HuH-7.5 (cell line): ENCODE data around the gene RTL5.
"Not testable (repeated sequence)": the region's sequence is repeated elsewhere in the genome, so short reads cannot be mapped to it uniquely, and the experiment has no call there.

Experiments used
- DNase-seq: peaks from one replicate; pipeline ENCODE4 v3.0.0; 2011; ENCODE audit warnings: low spot score

The RTL5 gene

DNA sequence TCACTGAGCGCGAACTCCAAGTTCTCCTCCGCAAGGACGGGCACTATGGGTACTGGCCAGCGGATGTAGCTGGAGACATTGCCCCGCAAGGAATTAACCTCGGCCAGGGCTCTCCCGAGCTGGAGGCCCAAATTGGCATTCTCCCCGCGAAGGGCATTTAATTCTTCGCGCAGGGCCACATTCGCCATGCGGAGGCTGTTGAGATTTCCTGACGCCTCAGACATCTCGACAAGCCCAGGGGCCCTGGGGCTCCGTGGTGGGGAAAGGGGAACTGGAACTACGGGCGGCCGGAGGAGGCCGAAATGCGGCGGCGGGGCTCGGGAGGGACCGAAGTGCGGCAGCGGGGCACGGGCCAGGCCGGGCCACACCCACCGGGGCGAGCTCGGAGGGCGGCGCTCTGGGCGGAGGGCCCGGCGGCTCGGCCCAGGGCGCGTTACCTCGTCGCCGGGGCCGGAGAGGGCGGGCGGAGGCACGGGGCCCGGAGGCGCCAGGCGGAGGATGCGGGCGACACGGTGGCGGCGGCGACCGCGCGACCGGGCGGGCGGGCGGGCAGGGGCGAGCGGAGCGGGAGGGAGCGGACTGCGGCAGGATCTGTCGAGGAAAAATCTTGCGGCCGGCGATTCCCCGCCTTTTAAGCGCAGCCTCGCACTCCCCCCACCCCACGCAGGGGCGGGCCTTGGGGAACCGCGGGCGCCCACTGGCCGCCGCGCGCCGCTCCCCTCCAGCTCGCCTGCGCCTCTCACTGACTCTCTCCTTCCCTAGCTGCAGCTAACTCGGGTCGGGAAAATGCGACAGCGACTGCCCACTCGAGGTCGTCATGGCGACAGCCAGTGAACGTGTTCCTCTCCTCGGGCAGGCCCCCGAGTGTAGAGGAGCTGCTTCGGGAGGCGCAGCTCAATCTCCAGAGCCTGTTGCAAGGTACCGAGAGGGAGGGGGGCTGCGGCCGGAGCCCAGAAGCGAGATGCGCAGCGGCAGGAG lies at the start of gene RTL5:
TSS of gene RTL5 (minus strand) at position 599 of the 978 bp plus-strand sequence.
- DNase-seq, result no peak

DNA sequence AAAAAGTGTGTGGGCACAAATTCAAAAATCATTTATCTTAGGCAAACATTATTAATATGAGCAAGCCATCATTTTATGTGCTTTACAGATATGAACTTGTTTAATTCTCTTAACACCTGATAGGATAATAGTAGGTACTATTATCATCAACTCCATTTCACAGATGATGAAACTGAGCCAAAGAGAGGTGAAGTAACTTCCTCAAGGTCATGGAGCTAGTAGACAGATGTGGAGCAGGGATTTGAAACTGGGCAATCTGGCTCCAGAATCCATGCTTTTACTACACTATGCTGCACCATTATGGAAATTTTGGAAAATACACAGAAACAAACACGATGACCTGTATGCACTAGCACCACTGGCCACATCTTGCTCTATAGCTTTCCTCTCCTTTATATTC lies 48.8 kb upstream of the RTL5 start:
- no peak for DNase-seq

DNA sequence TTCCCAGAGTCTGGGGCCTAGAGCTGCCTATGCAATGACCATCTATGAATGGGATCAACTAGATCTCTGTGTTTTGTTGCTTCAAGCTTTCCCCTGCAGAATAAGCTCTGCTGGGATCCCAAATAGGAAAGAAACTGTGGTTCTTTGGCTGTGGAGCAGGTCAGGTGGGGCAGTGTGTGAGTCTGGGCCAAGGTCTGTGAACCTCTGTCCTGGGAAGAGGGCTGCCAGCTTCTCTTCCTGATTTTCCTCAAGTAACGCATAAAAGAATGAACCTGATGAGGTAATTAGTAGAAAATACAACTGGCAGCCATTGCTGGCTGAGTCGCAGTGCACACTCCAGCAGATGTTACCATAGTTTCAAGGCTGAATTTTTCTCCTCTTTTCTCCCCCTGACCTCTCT lies 45.3 kb upstream of the RTL5 start:
- no peak for DNase-seq

DNA sequence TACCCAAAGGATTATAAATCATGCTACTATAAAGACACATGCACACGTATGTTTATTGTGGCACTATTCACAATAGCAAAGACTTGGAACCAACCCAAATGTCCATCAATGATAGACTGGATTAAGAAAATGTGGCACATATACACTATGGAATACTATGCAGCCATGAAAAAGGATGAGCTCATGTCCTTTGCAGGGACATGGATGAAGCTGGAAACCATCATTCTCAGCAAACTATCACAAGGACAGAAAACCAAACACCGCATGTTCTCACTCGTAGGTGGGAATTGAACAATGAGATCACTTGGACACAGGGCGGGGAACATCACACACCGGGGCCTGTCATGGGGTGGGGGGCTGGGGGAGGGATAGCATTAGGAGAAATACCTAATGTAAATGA lies 44.6 kb upstream of the RTL5 start:
- not testable (repeated sequence) for DNase-seq

DNA sequence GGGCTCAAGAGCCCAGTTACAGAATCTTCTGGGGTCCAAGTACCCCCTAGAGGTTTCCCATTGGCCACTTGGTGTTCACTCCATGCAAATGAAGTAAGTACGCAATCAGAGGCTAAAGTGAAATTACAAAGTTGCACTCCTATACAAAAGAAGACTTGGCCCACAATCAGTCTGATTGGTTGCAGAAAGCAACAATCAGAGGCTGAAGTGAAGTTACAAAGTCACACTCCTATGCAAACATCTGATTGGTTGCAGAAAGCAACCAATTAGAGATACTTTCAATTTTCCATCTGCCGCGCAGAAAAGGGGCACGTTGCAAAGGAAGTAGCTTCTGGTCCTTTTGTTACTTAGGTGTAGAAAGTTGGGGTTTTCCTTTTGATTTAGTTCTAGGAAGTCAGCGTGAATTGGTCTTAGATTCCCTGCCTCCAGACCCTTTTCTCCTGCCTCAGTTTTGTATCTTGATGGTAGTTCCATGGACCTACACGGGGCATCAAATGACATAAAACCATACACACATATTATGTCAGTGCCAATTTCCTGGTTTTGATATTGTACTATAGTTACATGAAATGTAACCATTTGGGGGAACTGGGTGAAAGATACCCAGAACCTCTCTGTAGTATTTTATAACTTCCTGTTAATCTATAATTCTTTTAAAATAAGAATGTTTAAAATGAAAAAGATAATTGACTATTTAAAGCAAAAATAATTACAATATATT lies 37.5 kb upstream of the RTL5 start:
- DNase-seq, result no peak

DNA sequence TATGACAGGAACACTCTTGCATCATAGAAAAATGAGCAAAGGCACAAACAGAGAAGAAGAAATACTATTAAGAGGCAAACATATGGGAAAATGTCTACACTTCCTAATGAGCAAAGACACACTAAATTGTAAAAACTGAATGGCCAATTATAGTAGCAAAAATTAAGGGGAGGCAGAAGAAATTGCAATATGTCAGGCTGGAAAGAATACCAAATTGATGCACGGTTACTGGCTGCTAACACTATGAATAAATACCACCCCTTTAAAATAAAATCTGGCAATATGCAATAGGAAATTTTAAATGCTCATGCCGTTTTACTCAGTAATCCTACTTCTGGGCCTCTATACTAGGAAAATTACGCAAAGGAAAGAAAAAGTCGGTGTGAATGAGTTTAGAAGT lies 33.8 kb upstream of the RTL5 start:
- no peak for DNase-seq

DNA sequence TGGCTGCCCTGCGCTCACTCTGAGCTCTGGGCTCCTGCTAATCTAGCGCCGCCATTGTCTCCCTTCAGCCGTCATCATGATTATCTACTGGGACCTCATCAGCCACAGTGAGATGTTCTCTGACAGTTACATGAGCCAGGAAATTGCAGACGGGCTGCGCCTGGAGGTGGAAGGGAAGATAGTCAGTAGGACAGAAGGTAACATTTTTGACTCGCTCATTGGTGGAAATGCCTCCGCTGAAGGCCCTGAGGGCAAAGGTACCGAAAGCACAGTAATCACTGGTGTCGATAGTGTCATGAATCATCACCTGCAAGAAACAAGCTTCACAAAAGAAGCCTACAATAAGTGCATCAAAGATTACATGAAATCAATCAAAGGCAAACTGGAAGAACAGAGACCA lies 28.1 kb upstream of the RTL5 start:
- DNase-seq, result no peak

DNA sequence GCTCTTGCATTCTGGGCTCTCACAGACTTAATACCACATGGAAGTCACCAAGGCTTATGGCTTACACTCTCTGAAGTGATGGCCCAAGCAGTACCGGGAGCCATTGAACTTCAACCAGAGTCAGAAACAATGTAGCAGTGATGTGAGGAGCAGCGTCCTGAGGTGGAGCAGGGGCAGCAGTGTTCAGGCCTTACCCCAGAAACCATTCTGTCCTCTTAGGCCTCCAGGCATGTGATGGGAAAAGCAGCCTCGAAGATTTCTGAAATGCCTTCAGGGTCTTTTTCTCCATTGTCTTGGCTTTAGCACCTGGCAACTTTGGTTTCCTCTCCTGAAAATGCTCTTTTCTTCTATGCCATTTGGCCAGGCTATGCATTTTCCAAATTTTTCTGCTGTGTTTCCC lies 27.1 kb upstream of the RTL5 start:
- no peak for DNase-seq

DNA sequence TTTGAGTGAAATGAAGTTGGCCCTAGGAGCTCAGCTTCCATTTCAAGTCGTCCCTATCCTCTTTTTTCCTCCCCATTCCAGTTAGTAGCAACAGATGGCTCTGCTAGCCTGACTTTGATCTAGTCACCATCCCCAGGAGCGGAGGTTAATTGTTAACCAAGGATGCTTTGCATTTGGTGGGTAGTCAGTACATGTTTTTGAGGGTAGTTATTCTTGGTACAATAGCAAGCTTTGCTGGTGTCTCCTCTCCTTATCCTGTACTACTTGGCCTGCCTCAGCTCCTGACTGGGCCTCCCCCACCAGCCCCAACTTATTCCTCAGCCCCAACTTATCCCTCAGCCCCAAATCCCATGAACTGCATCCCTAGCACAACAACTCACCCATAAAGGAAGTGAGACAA lies 14.8 kb upstream of the RTL5 start:
- no peak for DNase-seq

DNA sequence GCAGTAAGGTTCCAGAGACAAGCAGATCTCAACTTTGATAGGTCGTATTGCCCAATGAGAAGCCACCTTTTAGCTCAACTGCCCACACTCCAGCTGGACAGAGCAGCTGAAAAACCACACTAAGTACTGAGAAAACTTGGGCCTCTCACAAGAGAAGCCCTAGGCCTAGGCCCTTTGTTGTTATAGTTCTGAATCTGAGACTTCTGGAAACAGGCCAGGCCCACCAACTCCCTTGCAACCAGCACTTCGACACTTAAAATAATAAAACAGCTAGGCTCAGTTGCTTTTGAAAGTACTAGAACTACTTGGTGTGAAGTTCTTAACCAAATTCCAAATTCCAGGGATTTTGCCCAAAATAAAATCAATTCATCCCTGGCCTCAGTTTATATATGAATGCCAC lies 13.5 kb upstream of the RTL5 start:
- no peak for DNase-seq

DNA sequence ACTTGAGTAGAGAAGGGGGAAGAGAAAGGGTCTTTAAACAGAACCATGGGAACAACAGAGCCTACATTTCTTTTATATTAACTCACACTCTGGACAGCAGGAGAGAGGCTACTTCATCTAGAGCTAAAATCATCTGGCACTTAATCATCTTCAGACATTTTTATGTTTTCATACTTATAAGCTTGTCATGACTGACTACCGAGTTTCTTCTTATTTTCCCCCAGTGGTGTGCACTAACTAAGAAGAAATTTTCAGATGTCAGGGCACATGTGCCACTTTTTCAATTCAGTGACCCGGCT lies 11.8 kb upstream of the RTL5 start:
- DNase-seq, result no peak

DNA sequence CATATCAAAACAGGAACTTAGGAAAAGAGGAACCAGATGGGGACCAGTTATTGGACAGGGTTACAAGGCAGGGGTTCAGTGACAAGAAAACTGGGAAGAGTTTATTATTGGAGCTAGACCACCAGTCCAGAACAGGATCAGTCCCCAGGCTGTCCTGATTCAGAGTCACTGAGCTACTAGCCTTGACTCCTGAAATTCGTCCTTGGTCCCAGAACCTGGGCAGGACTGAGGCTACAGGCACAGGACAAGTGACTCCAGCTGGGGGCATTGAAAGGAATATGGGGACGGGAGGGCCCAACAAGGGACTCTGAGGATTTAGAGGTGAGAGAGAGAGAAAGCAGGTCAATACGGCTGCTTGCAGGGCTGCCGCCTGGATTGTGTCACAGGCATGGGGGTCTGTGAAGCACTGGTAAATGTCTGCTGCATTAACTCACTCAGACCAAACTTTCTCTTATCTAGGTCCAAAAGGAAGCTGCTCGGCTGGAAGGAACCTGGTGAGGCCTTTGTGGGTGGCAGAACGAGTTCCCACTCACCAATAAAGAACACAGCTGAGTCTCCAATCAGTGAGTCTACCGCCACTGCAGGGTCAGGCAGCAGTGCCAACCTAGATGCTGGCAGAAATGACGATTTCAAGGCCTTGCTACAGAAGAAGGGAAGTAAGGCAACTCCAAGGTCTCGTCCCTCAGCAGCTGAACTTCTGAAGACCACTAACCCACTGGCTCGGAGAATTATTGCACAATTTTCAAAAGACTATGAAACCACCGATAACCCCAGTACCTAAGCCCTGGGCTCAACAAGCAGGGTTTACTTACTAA lies 11.3 kb upstream of the RTL5 start:
- no peak for DNase-seq

DNA sequence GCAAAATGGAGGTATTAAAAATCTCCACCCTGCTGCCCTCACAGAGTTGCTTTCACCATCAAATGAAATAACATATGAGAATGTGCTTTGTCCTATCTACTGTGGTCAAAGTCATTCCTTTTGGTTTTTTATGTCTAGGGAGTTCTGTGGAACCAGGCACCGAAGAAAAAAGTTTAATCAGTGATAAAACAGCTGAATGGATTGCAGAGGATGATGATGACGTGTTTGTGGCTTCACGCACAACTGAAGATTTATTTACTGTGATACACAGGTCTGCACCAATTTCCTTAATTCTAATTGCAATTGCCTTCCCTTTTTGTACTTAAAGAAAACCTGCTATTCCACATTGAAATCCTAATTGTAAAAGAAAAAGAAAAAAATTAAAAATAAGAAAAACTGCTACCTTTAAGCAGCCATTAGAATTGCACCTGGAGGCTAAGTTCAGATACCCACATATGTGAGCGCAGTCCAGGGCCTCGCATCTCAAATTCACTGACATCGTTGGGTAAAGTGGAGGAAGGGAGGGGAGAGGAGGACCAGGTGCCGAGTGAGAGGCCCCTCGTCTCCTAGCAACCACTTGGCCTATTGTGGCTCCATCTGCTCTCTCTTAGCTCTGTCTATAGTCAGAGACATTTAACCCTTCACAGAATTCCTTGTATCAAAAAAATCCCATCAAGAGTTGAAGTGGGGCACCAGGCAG lies 10.5 kb upstream of the RTL5 start:
- DNase-seq, result no peak

DNA sequence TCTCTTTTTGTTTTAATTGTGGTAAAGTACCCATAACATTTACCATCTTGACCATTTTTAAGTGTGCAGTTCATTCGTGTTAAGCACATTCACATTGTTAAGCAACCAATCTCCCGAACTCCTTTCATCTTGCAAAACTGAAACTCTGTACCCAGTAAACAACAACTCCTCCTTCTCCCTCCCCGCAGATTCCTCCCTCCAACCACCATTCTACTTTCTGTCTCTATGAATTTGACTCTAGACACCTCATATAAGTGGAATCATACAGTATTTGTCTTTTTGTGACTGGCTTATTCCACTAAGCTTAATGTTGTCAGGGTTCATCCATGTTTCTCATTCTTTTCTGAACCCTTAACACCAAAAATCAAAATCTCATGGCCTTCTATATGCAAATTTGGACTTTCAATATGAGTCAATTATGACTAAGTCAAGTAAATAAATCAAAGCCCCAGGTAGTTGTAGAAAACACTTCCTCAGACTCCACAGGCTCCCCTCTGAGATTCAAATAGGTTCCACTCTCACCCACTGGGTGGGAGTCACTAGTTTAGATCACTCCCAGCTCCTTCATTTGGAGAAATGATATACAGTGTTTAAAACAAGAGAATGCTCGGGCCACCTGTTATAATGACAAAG lies 9.8 kb upstream of the RTL5 start:
- DNase-seq, result no peak

DNA sequence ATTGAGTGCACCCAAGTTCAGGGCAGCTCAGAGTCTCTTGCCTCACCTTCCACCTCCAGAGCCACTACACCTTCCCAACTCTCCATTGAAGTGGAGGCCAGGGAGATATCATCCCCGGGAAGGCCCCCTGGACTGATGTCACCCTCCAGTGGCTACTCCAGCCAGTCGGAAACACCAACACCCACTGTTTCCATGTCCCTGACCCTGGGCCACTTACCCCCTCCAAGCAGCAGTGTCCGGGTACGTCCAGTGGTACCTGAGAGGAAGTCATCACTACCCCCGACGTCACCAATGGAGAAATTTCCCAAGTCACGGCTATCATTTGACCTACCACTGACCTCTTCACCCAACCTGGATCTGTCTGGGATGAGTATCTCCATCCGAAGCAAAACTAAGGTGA lies 7.8 kb upstream of the RTL5 start:
- no peak for DNase-seq

DNA sequence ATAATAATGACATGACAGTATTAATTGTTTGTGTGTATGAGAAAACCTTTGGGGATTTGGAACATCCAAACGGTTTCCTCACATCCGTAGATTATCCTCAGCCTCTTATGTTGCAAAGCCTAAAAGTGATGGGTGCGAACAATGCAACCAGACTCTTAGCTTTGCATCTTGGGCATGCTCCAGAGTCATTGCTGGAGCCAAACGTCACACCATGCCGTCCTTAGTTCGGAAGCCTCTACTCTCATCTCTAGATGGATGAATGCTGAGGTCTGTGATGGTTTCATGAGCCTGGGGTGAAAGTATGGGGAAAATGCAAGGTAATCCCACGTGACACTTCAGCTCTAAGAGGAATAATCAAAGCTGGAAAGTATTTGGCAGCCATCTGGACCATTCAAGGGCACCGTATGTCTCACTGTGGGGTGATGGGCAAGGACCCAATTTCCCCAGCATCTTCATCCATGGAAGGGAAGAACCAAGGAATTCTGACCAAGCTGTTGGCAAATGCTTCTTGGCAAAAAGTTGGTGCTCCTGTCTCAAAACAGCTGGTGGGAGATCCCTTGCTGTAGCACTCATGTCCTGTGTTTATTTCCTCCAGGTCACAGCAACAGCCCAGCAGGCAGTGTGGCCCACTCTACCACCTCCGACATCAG lies 6.3 kb upstream of the RTL5 start:
- DNase-seq, result no peak

DNA sequence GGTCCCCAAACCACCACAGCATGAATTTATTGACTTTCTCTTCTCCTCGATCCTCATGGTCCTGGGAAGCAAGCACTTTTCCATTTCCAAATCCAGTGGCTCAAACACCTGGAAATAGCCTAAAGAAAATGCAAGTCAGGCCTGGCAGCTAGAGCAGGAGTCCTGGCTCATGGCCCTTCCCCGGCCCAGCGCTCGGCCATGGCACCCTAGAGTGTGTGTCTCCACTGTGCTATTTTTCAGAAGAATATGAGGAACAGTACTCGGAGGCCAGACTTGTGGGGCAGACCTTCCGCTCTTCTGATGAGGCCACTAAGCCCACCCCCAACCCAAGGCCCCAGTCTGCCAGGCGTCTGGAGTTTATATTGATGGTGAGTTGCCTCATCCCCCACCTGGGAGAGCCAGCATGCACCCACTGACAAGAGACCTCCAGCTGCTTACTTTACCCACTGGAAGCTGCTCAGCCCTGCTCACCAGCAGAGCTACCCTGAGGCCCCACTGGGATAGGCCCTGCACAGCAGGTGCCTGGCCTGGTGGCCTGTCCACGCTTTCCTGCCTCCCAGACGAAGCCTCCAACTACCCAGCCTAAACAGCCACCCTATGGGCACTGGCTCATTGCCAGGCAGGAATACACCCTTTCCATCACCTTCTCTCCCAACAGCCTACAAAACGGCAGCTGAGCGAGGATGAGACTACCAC lies 2.3 kb upstream of the RTL5 start:
- no peak for DNase-seq

DNA sequence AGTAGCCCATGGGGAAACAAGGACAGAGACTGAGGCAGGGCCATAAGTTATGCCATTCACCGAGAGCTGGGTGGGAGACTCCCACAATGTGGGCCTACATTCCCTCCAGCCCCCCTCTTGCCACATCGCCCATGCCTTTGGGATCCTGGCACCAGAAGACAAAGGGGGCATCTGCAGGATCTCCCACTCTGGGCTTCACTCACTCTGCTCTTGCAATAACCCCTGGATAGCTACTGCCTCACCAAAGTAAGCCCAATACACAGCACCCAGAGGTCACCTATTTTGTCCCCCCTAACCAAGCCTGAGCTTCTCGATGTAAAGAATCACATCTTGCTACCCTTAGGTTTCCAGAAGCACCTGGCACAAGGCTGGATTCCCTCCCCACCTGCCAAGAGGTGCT lies 741 bp upstream of the RTL5 start:
- no peak for DNase-seq

DNA sequence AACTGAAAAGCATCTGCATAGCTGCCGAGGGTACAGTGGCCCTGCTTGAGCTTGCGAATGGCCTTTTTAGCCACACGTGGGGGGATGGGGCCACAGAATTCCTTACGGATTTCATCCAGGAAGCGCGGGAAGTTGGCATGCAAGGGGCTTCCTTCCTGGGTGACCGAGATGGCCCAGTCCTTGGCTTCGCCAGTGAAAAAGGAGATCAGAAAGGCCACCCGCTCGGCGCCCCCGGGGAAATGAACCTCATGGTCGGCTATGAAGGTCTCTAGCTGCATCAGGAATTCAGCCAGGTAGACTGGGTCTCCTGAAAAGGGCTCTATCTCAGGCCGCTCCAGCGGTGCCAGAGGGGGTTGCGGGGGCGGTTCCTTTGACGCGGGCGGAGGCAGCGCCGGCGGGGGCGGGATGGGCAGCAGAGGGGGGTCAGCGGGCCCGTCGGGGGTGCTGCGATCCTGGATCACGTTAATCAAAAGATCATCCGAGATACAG lies 909 bp downstream of the RTL5 start:
- DNase-seq, result no peak

DNA sequence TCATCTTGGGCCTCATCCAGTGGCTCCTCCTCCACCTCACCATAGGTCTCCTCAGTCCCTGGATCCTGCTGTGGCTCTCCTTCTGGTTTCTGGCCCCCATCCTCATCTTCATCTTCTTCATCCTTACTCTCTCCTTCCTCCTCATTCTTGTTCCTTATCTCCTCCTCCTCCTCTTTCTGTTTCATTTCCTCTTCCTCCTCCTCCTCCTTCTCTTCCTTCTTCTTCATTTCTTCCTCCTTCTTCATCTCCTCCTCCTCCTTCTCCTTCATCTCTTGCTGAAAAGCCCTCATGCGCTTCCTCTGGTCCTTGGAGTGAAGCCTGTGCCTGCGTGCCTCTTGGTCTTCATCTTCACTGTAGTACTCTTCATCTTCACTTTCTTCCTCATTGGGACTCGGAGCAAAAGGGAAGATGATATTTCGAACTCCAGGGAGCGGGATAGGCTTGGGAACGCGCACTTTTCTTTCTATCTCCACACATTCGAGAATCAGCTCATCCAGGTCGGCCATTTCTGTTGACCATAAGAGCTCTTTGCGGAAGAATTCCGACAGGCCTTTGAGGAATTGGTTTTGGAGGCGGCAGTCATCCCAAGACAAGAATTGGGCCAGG lies 1.5 kb downstream of the RTL5 start:
- DNase-seq, result no peak
